GM21576 (cell line): ENCODE data around the gene MLLT6.

ENCODE experiments used
- ATAC-seq: cut with Tn5 transposase; IDR thresholded peaks from one replicate; pipeline ENCODE4 v1.9.1; 2021; ENCODE audit warnings: mild to moderate bottlenecking, moderate library complexity; ENCODE audit not compliant: unreplicated experiment

Gene MLLT6

GRCh38 chr17:38706505-38707216 is 1.6 kb downstream of the MLLT6 start:
- ATAC-seq = no peak

GRCh38 chr17:38707678-38708351 is 2.7 kb downstream of the MLLT6 start:
- no peak for ATAC-seq

- no peak for ATAC-seq
These were observed 4.2 kb downstream of the MLLT6 start for GRCh38 chr17:38709104-38709820.

- no peak for ATAC-seq
These were observed 5.0 kb downstream of the MLLT6 start for GRCh38 chr17:38709864-38710603.

- no peak for ATAC-seq
These were observed 5.5 kb downstream of the MLLT6 start for GRCh38 chr17:38710604-38710962.

GRCh38 chr17:38710985-38711384 is 5.9 kb downstream of the MLLT6 start:
- ATAC-seq = no peak

GRCh38 chr17:38711792-38712571 is 6.9 kb downstream of the MLLT6 start:
- no peak for ATAC-seq

GRCh38 chr17:38712593-38712992 is 7.5 kb downstream of the MLLT6 start:
- ATAC-seq = no peak

GRCh38 chr17:38713456-38714075 is 8.5 kb downstream of the MLLT6 start:
- no peak for ATAC-seq

GRCh38 chr17:38715216-38715943 is 10.3 kb downstream of the MLLT6 start:
- no peak for ATAC-seq

- no peak for ATAC-seq
These were observed 11.4 kb downstream of the MLLT6 start for GRCh38 chr17:38716368-38717005.

GRCh38 chr17:38717139-38717745 is 12.2 kb downstream of the MLLT6 start:
- ATAC-seq = no peak

- ATAC-seq = no peak
These were observed 14.3 kb downstream of the MLLT6 start for GRCh38 chr17:38719289-38719942.

GRCh38 chr17:38719943-38720641 is 15.0 kb downstream of the MLLT6 start:
- no peak for ATAC-seq

GRCh38 chr17:38720941-38721340 is 15.9 kb downstream of the MLLT6 start:
- no peak for ATAC-seq

GRCh38 chr17:38721802-38722201 is 16.7 kb downstream of the MLLT6 start:
- ATAC-seq = no peak

- no peak for ATAC-seq
These were observed 19.4 kb downstream of the MLLT6 start for GRCh38 chr17:38724337-38724988.
